M059J (cell line): ENCODE results near the gene AK4. TPM values are rescaled to one million over a fixed set of nuclear protein-coding genes. Genes with fewer than 3 reads are reported as not detected.

Experiments used
- DNase-seq: peaks from one replicate; pipeline ENCODE4 v3.0.0-alpha.2; 2012; ENCODE audit warnings: low read depth
- total RNA-seq: library from RNA; depleted of rRNA; stranded (reverse); fragments of >200 nt; shearing (Covaris generic); gene quantifications from 2 replicates; pipeline ENCODE4 v1.2.3, GENCODE V29; 2014

Gene AK4
- total RNA-seq, 1 experiment from 2014 or later: 49.0 TPM

DNA sequence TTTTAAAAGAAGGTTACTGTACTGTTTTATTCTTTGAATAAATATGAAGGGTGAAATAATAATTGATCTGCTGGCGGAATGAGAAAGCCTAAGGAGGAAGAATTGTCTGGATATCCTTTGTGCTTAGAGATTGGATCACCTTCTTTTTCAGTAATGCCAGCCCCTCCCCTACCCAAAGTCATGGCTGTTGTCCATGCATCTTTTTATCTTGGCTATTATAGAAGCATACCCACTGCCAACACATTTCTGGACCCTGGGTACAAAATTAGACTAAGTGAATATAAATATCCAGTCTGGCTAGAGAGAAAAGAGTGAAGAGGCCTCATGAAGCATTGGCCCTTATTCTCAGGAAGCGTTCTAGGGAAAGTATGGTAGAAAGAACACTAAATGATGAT is 28.1 kb downstream of the AK4 start:
- DNase-seq: no peak

DNA sequence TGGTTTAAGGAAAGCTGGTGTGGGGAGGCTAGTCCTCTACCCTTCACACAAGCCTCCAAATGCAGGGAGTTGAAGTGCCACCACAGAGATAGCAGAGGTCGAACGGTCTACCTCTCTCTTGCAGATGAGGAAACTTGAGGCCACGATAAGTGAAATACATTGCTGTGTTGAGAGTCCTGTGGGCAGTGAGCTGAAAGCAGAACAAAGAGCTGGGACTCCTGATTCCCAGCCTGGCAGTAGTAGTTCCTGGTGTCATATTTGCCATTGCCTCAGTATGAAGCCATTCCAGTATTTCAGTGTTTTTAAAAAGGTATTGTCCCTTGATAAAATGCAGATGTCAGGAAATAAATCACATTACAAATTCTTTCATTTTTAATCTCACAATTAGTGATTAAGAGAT is 28.6 kb downstream of the AK4 start:
- no peak for DNase-seq

DNA sequence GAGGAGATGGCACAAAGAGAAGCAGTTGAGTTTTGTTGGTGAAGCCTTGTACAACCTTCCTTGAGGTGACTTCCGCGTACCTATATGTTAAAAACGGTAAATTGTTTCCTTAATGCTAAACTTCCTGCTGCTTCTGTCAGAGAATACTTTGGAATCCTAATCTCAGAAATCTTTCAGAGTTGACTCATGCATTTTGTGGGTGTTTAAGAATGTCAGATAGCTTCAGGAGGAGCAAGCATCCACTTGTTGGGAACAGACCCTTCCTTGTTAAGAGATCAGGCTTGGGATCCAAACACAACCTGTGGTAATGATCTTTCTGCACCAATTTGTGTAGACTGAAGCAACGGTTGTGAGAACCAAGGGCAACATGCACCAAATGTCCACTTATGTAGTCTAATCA is 29.5 kb downstream of the AK4 start:
- peak; percentile 84 for DNase-seq

DNA sequence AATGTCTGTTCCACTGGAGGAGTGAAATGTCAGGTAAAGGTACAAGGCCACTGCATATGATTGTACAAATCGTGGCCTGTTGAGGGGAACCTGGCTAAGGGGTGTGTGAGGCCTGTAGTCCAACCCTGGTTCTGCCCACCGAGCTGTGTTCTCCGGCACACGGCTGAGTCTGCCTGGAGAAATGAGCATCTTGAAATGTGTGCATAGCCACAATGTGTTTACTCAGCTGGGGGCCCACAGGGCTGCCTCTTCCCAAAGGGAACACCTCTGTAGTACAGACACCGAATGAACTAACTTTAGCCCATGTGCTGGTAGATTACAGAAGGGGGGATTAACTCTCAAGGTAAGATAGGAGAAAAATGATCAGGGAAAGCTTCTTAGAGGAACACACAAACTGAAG is 30.2 kb downstream of the AK4 start:
- DNase-seq: no peak

DNA sequence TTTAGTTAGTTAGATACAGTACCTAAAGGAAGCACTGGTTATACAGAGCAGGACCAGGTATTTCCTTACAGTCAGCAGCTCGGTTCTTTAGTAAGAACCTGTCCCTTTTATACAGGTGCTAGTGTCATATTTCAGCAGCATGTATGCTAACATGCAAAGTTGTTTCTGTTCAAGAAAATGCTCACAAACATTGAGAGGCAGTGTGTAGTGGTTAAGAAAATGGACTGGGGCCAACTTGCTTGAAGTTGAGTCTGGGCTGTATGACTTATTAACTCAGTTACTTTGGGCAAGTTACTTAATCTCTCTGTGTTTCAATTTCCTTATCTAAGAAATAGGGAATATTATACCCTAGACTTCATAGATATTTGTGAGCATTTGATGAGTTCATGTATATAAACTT is 31.1 kb downstream of the AK4 start:
- peak; percentile 25 for DNase-seq

DNA sequence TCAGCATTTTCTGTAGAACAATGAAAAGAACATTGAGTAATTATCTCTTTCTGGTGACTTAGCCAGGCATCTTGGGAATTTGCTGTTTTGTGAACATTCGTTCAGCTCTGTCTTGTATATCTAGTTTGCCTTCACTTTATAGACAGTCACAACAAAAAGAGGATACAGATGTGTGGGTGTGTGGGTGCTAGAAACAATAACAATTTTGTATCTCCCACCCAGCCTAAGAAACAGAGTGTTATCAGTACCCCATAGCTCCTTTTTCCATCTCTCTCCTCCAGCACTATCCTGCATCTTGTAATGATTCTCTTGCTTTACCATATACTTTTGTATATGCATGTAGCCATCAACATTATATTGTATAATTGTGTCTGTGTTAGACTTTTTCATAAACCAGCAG is 33.0 kb downstream of the AK4 start:
- DNase-seq: no peak

DNA sequence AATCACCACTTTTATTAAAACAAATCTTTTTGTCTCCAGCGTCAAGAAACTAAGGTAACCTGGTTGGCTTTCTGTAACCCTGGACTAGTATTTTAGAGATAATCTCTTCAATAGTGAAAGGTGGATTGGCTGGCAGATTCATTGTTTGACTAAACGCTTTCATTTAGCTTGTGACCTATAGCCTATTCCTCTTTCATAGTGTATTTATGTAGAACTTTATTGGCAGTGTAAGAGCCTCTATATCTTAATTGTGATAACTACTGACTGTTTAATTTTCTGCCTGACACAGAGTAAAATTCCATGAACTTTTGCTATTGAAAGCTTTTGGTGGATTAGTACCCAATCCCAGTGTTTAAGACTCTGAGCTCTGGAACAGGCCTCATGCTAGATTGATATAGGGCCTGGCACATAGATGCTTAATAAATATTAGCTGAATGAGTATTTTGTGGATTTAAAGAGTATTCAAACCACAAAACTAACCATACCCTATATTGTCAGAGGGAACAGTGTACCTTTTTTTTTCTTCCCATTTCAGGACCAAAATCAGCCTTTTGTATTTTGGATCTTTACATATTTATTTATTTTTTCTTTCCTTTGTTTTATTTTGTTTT is 34.8 kb downstream of the AK4 start:
- no peak for DNase-seq

DNA sequence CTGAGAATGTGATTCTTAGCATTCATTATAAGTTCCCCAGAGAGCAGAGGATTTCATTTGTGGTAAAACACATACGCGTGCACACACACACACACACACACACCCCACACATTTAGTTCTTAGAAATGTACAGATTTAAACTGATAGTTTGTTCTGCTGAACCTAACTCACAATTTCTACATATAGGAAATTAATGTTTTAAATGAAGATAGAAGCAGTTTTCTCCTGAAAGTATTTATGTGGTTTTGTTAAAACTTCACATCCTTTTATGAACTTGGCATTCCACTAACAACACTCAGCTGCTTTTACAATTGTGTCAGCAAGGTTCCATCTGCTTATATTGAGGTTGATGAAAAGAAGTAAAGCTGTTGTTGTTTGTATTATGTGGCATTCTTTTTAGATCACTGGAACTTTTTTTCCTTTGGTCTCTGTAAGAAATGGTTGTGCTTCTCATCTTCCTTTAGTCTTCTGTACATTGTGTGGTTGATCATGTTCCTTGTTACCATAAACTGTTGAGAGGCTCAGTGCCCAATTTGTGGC is 41.6 kb downstream of the AK4 start:
- DNase-seq: peak; percentile 26

DNA sequence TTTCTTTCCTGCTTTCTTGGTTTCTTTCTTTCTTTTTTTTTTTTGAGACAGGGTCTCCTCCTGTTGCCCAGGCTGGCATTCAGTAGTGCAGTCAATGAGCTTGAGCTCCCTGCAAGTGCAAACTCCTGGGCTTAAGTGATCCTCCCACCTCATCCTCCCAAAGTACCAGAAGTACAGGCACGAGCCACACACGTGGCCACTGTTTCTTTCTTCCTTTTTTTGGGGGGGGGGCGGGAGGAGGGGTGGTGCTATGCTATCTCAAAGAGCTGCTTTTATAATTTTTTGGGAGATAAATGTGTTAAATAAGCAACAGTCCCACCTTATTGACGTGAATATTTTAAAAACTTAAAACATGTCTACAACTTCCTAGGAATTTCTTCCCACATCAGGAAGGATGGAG is 42.2 kb downstream of the AK4 start:
- DNase-seq: no peak

DNA sequence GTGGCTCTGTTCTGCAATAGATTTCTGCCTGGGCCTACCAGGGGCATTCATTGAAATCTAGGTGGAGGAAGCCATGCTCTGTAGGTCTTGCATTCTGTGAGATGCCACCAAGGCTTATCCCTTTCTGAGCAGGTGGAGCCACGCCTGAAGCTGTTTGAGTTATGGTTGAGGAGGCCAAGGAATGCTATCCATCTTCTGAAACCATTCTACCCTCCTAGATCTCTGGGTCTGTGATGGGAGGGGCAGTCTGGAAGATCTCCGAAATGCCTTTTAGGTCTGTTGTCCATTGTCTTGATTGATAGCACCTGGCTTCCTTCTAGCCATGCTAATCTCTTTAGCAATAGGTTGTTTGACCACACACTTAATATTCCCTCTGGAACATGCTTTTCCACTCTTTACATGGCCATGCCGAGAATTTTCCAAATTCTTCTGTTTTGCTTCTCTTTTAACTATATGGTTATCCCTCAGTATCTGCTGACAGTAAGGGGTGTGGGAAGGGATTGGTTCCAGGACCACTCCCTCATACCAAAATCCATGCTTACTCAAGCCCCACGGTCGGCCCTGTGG is 45.2 kb downstream of the AK4 start:
- no peak for DNase-seq

DNA sequence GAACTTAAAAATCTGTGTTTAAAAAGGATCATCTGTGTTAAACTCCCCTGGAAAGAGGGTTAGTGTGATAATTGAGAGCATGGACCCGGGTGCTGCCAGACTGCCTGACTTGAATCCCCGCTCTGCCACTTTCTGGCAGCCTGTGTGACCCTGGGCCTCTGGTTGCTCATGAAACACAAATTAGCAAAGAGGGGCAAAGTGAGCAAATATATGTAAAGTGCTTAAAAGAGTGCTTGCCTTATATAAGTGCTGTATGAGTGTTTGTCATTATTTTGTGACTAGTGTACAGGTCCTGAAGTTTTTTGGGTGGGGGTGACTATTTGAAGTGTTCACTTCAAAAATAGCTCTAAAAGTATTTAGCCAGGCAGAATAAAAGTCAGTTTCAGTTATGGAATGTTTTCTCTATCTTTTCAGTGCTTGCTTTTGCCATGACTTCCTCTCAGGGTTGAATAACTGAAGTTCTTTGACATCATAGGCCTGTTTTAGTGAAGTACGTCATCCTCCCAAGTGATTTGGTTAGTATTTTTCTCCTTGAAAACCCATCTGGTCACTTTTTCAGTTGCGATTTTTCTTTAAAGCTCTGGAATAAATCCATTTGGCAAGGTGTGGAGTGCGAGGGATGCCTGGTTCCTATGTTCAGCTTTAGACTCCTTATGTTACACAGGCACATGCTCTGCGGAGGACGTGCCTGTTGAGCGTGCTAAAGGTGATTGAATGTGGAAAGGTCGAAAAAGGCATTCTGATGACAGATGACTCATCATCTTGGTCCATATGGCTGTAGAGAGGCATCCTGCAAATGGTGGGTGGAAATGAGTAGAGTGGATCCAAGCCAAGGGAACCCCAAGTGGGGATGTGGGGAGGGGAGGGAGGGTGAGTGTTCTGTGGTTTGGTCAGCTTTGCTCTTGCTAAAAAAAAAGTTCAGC is 47.8 kb downstream of the AK4 start:
- DNase-seq: peak; percentile 33

DNA sequence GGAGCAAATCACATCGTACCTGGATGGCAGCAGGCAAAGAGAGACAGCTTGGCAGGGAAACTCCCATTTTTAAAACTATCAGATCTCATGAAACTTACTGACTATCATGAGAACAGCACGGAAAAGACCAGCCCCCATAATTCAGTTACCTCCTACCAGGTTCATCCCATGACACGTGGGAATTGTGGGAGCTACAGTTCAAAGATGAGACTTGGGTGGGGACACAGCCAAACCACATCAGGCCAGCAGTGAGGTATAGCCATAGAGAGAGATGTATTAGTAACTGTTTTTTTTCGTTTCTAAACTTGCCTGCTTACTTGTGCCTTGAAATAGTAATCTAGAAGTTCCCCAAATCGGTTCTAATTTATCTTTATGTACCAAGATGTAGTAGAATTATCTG is 48.9 kb downstream of the AK4 start:
- no peak for DNase-seq

DNA sequence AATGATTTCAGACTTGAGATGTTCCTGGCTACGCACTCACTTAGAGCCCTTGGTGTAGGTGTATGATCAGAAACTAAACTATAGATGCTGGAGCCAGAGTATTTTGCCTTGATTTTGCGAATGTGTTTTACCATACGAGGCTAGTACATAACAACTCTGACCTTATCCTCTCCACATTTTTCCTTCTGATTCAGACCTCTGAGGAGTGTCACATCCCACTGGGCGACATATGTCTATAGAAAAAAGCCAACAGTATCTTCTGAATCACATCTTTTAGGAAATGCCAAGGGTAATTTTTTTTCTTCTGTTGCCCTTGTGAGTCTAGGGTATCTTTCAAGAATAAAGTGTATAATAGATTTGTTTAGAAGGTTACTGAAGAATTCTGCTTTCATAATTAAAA is 49.6 kb downstream of the AK4 start:
- no peak for DNase-seq

DNA sequence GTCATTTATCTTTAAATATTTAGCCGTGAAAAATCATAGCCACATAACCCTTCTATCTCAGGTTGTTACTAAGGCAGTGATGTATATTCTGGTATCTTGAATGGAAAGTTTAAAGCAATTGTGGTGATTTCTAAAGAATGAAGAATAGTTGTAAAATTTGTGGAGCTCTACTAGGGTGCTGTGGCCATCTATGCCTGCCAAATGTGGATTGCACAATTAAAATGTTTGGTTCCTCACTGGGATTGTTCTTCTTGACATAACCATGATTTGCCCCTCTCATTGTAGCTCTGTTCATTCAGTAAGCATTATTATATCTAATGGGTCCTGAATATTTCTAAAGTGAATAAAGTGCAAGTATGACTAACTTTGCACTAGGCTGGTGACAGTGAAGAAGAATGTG is 50.1 kb downstream of the AK4 start:
- no peak for DNase-seq

DNA sequence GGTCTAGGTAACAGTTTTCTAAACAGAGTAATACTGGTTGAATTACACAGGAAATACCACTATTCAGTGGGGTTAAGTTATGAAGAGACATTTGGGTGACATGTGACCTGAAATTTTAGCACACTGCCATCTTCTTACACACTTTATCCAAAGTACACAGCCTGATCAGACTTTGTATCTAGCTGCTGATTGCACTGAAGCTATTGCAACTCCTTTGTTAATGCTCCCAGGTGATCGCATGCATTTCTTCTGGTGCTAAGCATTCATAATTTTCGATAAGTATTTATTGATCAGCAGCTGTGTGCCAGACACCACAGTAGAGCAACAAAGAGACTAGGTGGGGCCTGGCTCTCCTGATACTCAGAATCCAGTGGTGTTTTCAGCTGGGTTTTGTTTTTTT is 52.4 kb downstream of the AK4 start:
- DNase-seq: no peak

DNA sequence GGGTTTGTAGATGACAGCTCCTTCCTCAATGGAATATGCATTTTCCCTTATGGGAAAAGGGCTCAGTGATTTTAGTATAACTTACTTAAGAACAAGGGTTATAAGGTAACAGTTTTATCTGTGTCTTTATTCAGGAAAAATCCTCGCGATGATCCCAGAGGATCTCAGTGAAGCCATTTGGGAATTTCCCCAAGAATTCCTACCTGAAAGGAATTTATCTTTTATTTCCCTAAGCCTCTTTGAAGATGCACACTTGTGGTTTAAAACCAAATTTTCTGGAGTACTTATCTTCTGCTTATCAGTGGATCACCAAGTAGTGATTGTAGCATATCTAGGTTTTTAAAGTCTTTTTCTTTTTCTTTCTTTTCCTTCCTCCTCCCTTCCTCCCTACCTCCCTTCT is 58.8 kb downstream of the AK4 start:
- no peak for DNase-seq

DNA sequence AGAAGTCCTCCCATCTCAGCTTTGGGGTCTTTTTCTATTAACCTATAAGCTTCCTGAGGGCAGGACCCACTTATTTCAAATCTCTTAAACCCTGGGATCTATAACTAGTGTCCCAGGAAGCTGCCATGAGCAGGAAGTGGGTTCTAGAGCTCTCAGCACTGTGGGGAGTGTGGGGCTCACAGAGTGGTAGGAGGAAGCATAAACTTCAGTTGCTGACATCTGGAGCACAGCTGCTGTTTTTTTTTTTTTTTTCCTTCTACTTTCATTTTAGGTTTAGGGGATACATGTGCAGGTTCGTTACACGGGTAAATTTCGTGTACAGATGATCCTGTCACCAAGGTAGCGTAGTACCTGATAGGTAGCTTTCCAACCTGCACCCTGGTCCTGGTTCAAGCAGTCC is 59.3 kb downstream of the AK4 start:
- no peak for DNase-seq

DNA sequence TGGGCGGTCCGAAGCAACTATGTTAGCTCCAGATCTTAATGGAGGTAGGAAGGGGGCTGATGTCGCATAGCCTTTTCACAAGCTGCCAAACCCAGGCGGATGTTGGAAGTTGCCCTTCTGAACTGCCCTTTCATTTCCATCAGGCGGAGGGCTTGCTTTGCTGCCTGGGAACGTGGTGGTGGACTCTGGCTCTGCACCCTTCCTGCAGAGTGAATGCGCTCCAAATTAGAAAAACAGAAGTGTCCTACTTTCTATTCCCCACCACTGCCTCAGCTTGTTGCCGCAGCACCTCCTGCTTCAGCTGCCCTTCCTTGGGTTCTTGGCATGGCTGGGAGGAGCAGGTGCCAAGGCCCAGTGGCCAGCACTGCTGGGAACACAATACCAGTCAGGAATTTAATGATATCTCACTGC is 60.6 kb downstream of the AK4 start:
- no peak for DNase-seq

DNA sequence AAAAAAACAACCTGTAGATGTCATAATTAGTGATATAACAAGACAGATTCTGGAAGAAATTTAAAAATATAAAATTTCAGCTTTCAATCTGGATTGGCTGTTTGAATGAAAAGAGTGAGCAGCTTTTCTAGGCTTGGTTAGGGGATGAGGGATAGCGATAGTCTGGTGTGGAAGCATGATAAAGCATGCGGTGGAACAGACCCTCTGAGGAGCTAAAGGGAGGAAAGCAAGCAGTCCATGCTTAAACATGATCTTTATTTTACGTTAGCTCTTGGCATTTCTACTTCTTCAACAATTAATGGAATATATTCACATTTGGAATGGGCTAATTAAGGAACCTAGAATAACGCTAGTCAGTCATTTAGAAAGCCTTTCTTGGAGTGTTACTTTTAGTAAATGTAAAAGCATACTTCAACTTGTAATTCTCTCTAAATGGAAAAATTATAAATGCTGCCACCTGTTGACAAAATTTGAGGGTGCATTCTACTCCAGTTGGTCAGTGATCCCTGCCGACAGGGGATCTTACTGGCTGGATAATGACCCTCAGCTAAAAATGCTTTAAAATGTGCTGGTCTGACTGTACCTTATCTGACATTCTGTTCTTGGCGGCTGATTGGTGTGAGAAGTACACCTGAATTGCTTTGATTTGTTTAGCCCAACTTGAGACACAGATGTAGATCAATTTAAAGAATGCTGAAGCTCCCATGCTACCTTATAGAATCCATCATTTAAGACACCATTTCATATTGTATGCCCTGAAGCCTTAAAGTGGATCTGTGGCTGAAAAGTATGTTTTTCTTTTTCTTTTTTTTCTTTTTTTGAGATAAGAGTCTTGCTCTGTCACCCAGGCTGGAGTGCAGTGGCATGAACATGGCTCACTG is 61.2 kb downstream of the AK4 start:
- DNase-seq: peak; percentile 53

DNA sequence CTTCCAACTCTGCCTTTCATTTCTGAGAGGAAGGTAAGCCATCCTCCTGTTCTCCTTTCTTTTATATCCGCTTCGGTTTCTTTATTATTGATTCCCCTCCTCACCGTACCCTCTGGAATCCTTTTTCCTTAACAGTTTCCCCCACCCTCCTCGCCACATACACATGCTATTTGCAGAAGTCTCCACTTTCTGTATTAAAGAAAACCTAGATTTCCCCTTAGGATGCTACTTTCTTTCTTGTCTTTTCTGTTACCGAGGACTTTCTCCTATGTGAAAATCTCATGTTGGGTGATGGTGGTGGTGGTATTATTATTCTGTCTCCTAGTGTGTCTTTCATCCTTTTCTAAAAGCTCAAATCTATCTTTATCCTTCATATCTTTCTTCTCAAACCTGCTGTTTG is 62.3 kb downstream of the AK4 start:
- no peak for DNase-seq

DNA sequence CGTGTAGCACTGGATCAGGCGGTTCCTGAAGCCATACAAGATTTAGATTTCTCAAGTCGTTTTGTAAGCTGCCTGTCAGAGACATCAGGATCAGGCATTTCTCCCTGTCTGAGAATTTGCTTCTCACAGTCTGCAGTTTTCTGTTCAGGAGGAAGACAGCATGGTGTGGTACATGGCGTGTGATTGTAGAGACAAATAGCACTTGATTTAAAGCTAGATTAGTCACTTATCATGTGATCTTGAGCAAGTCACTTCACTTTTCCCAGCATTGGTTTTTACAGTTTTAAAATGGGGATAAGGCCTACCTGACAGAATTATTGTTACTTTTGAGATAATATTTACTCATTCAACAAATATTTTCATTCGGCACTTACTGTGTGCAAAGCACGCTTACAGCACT is 63.3 kb downstream of the AK4 start:
- no peak for DNase-seq
